D341Med (cell line): ENCODE results near the gene TMC5.

Experiments
- DNase-seq: peaks from one replicate; pipeline ENCODE4 v3.0.0; 2012; ENCODE audit warnings: low spot score

The TMC5 gene

DNA sequence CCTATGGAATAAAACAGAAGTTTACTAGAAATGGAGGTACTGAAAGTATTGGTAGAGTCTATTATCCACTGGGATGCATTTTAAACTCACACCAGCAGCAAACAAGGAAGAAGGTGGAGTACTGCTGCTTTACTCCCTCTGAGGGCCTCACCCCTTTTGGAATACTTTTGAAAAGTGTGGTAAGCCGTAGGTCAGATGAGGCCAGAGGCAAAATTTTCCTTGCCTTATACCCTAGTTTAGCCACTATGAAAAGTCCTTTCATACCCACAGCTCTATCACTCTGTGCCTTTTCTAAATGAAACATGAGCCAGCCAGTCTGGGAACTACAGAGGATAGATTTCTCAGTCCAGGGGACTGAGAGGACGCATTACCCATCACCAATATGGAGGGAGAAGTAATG, 90.2 kb downstream of the TMC5 start:
- DNase-seq = no peak

- DNase-seq = no peak
These were observed 94.6 kb downstream of the TMC5 start for GRCh38 chr16:19512297-19512696.

- no peak for DNase-seq
These were observed 95.8 kb downstream of the TMC5 start for GRCh38 chr16:19513377-19514053.

GRCh38 chr16:19515757-19516156, 98.1 kb downstream of the TMC5 start:
- no peak for DNase-seq

DNA sequence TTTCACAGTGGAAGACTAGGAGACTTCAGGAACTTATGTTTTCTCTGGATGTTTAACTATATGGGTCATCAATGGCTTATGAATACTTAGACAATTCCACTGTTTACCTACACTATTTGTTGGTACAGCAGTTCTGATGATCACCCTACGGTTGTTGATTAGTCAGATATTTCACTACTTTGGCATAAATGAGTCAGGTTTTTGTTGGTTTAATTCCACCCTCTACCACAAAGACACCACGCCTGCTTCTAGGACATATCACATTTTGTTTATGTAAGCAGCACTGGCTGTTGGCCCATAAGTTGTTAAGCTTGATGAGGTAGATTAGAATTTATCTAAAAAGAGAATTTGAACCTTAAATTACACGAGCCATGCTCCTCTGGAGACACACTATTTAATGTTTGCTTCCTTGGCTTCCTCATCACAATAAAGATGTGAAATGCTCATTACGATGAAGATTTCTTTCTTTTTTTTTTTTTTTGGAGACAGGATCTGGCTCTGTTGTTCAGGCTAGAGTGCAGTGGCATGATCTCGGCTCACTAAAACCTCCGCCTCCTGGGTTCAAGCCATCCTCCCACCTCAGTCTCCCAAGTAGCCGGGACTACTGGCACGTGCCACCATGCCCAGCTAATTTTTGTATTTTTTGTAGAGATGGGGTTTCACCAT, 99.9 kb downstream of the TMC5 start:
- DNase-seq = no peak

- DNase-seq = no peak
These were observed 100.7 kb downstream of the TMC5 start for GRCh38 chr16:19518388-19518787.

DNA sequence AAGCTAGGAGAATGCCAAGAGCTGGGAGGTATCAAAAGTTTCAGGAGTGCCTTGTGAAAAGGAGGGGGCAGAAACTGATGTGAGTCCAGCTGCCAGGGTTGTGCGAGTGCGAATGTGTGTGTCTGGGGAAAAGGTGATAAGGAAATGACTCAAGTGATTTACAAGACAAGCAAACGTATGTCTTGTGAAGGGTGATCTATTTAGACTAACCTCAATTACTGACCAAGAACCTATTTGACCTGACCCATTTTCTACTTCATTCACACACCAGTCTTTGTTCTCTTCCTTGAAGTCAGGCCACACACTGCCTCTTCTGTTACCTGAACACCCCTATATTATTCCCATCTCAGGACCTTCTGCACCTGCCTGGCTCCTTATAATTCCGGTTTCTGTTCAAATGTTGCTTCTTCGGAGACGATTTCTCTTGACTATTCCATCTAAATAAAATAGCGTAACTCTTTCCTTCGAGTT, 103.2 kb downstream of the TMC5 start:
- DNase-seq = no peak

GRCh38 chr16:19521471-19522396, 104.1 kb downstream of the TMC5 start, which contains the start of gene GDE1:
Gene GDE1 (minus strand): TSS chr16:19522098. CDS start chr16:19521964, 134 bp downstream.
- peak; percentile 92 for DNase-seq

DNA sequence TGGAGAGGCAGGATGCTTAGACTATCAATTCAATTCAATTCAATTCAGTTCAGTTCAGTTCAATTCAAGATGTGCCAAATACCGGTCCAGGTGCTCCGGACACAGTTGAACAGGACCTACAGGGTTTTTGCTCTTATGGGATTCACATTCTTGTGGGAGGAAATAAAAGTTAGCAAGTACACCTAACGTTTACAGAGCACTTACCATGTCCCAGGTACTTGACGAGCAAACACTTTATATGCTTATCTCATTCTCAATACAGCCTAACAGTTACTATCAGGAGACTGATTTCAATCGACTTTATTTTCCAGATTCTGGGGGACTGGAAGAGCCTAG, 104.7 kb downstream of the TMC5 start:
- DNase-seq = no peak

DNA sequence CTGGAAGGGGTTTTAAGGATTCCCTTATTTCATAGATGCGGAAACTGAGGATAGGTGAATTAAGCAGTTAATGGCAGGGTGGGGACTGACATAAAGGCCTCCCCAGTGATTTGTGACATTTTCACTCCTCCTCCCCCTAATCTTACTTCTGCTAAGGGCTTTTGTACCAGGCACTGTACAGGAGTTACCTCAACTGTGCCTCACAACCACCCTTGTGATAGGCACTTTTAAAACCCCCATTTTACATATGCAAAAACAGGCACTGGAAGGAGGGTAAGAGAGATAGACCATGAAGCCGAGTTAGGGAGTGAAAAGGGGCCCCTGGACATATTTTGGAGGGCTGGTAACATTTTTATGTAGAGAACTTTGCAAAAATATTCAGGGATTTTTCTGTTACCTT, 105.1 kb downstream of the TMC5 start:
- DNase-seq = no peak

- DNase-seq = no peak
These were observed 105.5 kb downstream of the TMC5 start for GRCh38 chr16:19523184-19523558.

DNA sequence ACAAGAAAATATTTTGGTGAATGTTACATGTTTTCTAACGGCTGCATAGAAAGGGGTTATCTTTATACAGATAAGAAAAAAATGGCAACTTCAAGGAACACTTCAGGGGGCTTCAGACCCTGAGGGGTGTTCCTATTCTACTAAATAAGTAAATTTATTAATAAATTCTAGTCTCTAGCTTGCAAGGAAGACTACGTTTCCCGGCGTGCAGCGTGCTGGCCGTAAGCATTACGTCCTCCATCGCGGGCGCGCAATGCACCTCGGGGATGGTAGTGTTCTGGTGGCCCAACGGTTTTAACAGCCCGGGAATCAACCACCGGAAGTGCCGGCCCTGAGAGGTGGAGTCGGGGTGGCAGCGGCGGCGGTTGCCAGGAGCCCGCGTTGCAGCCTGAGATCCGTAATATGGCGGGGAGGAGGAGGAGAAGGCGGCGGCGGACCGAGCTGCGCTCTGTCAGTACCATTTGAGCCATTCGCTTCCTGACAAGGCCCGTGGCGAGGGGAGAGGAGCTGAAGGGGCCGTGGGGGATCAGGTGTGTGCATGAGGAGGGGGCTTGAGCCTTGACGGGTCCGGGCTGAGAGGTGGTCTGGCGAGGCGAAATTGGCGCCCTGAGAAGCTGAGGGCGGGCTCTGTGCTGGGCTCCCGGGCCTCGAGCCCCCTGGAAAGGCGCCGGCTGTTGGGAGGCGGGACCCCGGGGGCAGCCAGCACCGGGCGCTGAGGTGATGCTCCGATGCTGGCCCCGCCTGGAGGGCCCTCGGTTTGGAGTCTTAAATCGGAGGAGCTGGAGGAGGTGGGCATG, 106.1 kb downstream of the TMC5 start, which contains the start of gene CCP110:
Gene CCP110 (plus strand): TSS at position 384 of the 797 bp plus-strand sequence. CDS start 3,940 bp downstream, outside the sequence.
- peak; percentile 92 for DNase-seq

DNA sequence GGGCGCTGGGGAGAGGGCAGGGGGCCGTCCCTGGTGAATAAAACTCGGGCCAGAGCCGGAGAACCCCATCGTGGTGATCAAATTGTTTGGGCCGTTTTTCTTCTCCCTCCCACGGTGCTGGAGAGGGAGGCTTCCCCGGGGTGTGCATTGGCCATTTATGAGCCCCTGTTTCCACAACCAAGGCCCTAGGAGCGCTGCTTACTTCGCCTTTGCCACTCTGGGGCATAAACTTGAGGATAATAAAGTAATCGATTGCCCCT, 106.6 kb downstream of the TMC5 start:
- no peak for DNase-seq

GRCh38 chr16:19524616-19525384, 107.1 kb downstream of the TMC5 start:
- DNase-seq = no peak

DNA sequence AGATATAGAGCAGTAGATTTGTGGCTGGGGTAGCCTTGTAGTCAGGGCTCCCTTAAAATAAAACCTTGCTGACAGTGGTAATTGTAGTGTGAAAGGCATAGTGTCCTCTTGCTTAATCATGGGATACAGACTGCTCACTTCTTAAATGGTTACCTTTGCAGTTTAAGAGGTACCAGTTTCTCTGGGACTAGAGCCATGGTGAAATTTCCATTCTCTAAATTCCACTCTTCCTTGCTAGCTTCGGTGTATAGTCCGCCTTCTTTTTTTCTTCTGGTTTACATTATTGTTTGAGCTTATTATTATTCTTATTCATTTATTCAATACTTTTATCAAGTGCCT, 107.7 kb downstream of the TMC5 start:
- DNase-seq = no peak

GRCh38 chr16:19527161-19527560, 109.5 kb downstream of the TMC5 start:
- DNase-seq = no peak

DNA sequence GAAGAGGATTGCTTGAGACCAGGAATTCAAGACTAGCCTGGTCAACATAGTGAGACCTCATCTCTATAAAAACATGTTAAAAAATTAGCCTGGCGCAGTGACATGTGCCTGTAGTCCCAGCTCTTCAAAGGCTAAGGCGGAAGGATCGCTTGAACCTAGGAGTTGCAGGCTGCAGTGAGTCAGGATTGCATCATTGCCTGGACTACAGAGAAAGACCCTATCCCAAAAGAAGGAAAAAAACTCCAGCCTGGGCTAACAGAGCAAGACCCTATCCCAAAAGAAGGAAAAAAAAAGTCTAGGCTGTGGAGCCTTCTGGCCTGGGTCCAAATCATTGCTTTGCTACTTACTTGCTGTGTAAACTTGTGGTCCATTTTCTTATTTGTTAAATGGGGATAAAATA, 111.0 kb downstream of the TMC5 start:
- no peak for DNase-seq

DNA sequence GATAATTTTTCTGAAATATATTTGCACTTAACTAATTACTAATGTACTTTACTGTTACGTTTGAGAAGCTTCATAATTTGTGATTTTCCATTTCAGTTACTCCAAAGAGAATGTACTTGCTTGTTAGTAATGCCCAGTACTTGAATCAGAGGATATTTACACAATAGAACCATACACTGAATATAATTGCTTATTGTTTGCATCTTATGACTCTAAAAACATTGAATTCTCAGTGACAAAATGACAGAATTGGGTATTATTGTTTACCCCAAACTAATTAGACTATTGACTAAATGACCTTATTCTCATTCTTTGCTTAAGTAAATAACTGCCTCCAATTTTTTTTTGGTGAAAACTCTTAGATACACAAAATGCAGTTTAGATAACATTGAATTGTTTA, 114.9 kb downstream of the TMC5 start:
- no peak for DNase-seq

- DNase-seq = no peak
These were observed 122.7 kb downstream of the TMC5 start for GRCh38 chr16:19540241-19540970.

DNA sequence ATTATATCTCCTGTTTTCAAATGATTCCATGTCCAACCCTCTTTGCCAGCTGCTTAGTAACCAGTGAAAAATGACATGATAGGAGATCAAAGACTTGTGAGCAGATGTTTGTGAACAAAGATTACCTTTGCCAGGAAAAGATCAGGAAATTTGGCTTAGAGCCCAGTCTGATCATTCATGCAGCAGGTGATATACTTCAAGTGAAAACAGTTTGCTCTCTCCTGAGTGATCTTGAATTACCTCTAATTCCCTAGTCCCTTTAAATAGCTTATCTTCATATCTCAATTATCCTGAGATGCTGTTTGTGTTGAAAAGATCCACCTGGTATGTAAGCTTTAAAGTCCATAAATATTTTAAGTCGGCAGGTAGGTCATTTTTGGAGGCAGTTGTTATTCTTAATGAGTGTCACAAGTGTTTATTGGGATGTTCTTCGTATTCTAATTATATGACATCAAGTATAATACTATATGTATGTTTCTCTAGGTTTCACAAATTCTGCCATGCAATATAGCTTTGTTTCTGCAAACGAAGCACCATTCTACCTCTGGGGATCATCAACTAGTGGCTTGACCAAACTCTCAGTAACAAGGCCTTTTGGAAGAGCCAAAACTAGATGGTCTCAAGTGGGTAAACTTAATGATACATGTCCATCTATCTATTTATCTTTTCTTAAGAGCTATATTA, 124.6 kb downstream of the TMC5 start:
- DNase-seq = peak; percentile 43
